Smooth muscle cell (in vitro differentiated cells): ENCODE results near the gene GAA. TPM values are rescaled to one million over a fixed set of nuclear protein-coding genes. Genes with fewer than 3 reads are reported as not detected.

ENCODE experiments used
- DNase-seq: peaks from one replicate; lab custom pipeline; 2025; ENCODE audit not compliant: unreplicated experiment; lab: John Stamatoyannopoulos, UW
- H2AFZ ChIP-seq: fragments of 200-600 bp; sonication (generic); 2 replicates; pipeline ENCODE4 v1.6.0; 2016; ENCODE audit warnings: antibody characterized with exemption, low read depth, mild to moderate bottlenecking
- H3F3A ChIP-seq: fragments of 200-600 bp; sonication (generic); 2 replicates; pipeline ENCODE4 v1.6.0; 2017; ENCODE audit warnings: antibody characterized with exemption, low read depth
- H3K27ac ChIP-seq: fragments of 200-600 bp; sonication (generic); 2 replicates; pipeline ENCODE4 v1.5.1; 2016; ENCODE audit warnings: low read depth, mild to moderate bottlenecking
- H3K27me3 ChIP-seq: fragments of 200-600 bp; sonication (generic); 2 replicates; pipeline ENCODE4 v1.6.1; 2016; ENCODE audit warnings: low read depth, mild to moderate bottlenecking
- H3K36me3 ChIP-seq: fragments of 200-600 bp; sonication (generic); 2 replicates; pipeline ENCODE4 v1.5.1; 2016; ENCODE audit warnings: low read depth
- H3K4me1 ChIP-seq: fragments of 200-600 bp; sonication (generic); 2 replicates; pipeline ENCODE4 v1.5.1; 2016; ENCODE audit warnings: low read depth
- H3K4me2 ChIP-seq: fragments of 200-600 bp; sonication (generic); 2 replicates; pipeline ENCODE4 v1.6.0; 2016; ENCODE audit warnings: mild to moderate bottlenecking
- H3K4me3 ChIP-seq: fragments of 200-600 bp; sonication (generic); 2 replicates; pipeline ENCODE4 v1.5.1; 2016; ENCODE audit warnings: mild to moderate bottlenecking
- H3K79me2 ChIP-seq: fragments of 200-600 bp; sonication (generic); 2 replicates; pipeline ENCODE4 v1.6.0; 2016; ENCODE audit warnings: low read depth, mild to moderate bottlenecking
- H3K9ac ChIP-seq: fragments of 200-600 bp; sonication (generic); 2 replicates; pipeline ENCODE4 v1.6.0; 2016; ENCODE audit warnings: low read depth
- H3K9me3 ChIP-seq: fragments of 200-600 bp; sonication (generic); replicated peaks from 2 replicates; pipeline ENCODE4 v1.5.1; 2016; ENCODE audit warnings: low read depth
- H4K20me1 ChIP-seq: fragments of 200-600 bp; sonication (generic); 2 replicates; pipeline ENCODE4 v1.6.0; 2016; ENCODE audit warnings: low read depth
- CTCF ChIP-seq: fragments of 200-600 bp; sonication (generic); IDR thresholded peaks from 2 replicates; pipeline ENCODE4 v1.5.1; 2017; ENCODE audit warnings: borderline replicate concordance, mild to moderate bottlenecking, antibody characterized with exemption; ENCODE audit not compliant: insufficient read depth, poor library complexity, severe bottlenecking
- WGBS: methylation state at CpG from one replicate; pipeline ENCODE4 v1.1.7; 2016; ENCODE audit warnings: low lambda C conversion rate; 5-methylcytosine and 5-hydroxymethylcytosine counted together
- polyA plus RNA-seq: library from polyadenylated mRNA; unstranded; fragments of >200 nt; fragmentation: Nextera tagmentation; extraction: Ambion mirVana; gene quantifications from 2 replicates; pipeline ENCODE4 v1.2.1, GENCODE V29; 2016
- total RNA-seq: library from RNA; depleted of rRNA; stranded (reverse); fragments of >200 nt; gene quantifications from 2 replicates; pipeline ENCODE4 v1.2.3, GENCODE V29; 2014

GAA gene
- total and polyA plus RNA-seq, 2 experiments from 2014 or later = 36.6 to 53.6 TPM

DNA sequence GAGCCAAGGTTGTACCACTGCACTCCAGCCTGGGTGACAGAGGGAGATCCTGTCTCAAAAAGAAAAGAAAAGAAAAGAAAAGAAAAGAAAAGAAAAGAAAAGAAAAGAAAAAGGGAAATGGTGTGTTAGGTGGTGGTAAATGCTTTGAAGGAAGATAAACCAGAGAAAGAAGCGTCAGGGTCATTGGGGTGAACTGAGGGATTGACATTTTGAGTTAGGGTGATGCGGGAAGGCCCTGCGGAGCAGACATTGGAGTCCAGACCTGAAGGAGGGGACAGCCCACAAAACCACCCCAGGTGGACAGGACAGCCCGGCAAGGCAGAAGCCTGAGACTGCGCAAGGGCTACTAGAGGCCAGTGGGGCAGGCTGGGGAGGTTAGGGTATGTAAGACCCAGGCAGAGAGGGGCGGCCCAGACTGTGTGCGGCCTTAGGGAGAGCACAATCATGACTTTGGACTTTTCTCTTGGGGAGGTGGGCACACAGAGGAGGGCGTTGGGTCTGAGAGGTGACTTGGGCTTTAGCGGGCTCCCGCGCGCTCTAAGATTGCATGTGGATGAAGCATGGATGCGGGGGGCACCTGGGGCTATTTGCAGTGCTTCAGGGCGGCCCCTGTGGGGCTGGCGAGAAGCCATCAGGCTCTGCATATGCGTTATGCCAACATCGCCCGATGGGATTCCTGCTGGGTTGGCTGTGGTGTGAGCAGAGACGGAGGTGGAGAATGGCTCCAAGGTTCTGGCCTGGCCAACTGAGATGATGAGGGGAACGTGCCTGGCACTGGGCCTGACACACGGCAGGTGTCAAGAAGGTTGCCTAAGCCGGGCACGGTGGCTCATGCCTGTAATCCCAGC is 3.3 kb upstream of the GAA start:
- no peaks in the 10 kb centered on the region for H3F3A ChIP-seq
- no peak overlapping the region for H3K4me3 ChIP-seq
- H3K27ac ChIP-seq = no peak overlapping the region
- no peak for DNase-seq
- H3K4me2 ChIP-seq = no peak overlapping the region
- H3K36me3 ChIP-seq = no peaks in the 10 kb centered on the region
- no peaks in the 10 kb centered on the region for H3K79me2 ChIP-seq
- no peak for TF ChIP-seq CTCF
- no peak overlapping the region for H3K9ac ChIP-seq
- H2AFZ ChIP-seq = no peak overlapping the region
- no peaks in the 10 kb centered on the region for H3K9me3 ChIP-seq
- over 99% methylated on average over 23 of the region's 23 CpGs for WGBS
- no peaks in the 10 kb centered on the region for H4K20me1 ChIP-seq
- H3K27me3 ChIP-seq = no peaks in the 10 kb centered on the region
- H3K4me1 ChIP-seq = peaks cover 5% of the 10 kb centered on the region

DNA sequence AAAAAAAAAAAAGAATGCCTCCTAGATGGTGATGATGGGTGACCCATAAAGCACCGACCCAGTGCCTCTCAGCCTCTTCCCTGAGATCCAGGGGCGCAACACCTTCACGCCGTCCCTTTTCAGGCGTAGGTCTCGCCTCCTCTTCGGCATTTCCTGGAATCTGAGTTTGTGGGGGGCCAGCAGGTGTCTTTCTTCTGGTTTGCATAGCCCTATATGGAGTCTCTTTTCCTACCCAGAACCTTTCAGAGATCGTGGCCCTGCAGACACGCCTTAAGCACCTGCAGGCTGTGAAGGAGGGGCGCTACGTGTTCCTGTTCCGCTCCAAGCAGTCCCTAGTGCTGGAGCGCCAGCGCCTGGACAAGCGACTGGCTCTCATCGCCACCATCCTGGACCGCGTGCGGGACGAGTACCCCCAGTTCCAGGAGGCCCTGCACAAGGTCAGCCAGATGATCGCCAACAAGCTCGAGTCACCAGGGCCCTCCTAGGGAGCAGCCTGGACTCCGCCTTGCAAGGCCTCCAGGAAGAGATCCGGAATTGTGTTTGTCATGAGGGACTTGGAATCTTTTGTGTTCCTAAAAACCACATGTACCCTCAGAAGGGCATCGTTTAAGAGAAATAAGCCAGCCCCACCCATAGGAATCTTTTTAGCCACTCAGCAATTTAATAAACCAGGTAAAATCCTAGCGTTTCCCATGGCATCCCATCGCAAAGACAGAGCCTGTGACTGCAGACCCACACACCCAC is 1.9 kb upstream of the GAA start:
- no peak for DNase-seq
- H4K20me1 ChIP-seq = no peaks in the 10 kb centered on the region
- 95% methylated on average over 27 of the region's 27 CpGs for WGBS

GRCh38 chr17:80100035-80100323 is 1.4 kb upstream of the GAA start:
- Histone ChIP-seq H3K27ac (no peak overlapping the region), H3K9me3 (no peaks in the 10 kb centered on the region), H3K79me2 (no peaks in the 10 kb centered on the region), H3K4me3 (no peak overlapping the region), H3K9ac (no peak overlapping the region), H3K27me3 (no peaks in the 10 kb centered on the region), H2AFZ (no peak overlapping the region), H3K36me3 (no peaks in the 10 kb centered on the region), H3F3A (no peaks in the 10 kb centered on the region), H3K4me1 (peaks cover 5% of the 10 kb centered on the region), H4K20me1 (no peaks in the 10 kb centered on the region), H3K4me2 (no peak overlapping the region)
- DNase-seq = no peak
- 99% methylated on average over 4 of the region's 4 CpGs for WGBS
- no peak for TF ChIP-seq CTCF

More for the DNA sequence above, 1.9 kb upstream of the GAA start:
- Histone ChIP-seq H3K9me3 (no peaks in the 10 kb centered on the region), H3K4me3 (no peak overlapping the region), H3K4me2 (no peak overlapping the region), H3K9ac (no peak overlapping the region), H3F3A (no peaks in the 10 kb centered on the region), H2AFZ (no peak overlapping the region), H3K27ac (no peak overlapping the region), H3K4me1 (peaks cover 5% of the 10 kb centered on the region), H3K27me3 (no peaks in the 10 kb centered on the region), H3K36me3 (no peaks in the 10 kb centered on the region), H3K79me2 (no peaks in the 10 kb centered on the region)
- TF ChIP-seq CTCF = no peak
